Measurements from ENCODE around the gene NHLRC4.

The NHLRC4 gene

GRCh38 chr16:559021-559380, 7.8 kb upstream of the NHLRC4 start:
- H3K36me3 ChIP-seq (ENCODE audit: control insufficient read depth, insufficient read depth, low read length): no peaks in the 10 kb centered on the region
- H3K9me3 ChIP-seq (ENCODE audit: control insufficient read depth, insufficient read depth, low read length): no peaks in the 10 kb centered on the region
- peaks cover 12% of the 10 kb centered on the region for H3K27me3 ChIP-seq (ENCODE audit: control insufficient read depth, insufficient read depth, low read length)
- no peaks in the 10 kb centered on the region for H3K4me1 ChIP-seq (ENCODE audit: control insufficient read depth, insufficient read depth, low read length)
- no peak overlapping the region for H3K4me3 ChIP-seq (ENCODE audit: low read depth, low read length)
- H3K9ac ChIP-seq (ENCODE audit: low read depth, low read length): no peak overlapping the region

- H3K9me3 ChIP-seq (ENCODE audit: control insufficient read depth, insufficient read depth, low read length): no peaks in the 10 kb centered on the region
- H3K4me1 ChIP-seq (ENCODE audit: control insufficient read depth, insufficient read depth, low read length): no peaks in the 10 kb centered on the region
- H3K9ac ChIP-seq (ENCODE audit: low read depth, low read length): no peak overlapping the region
- H3K4me3 ChIP-seq (ENCODE audit: low read depth, low read length): peak overlapping the region; percentile 32
- H3K27me3 ChIP-seq (ENCODE audit: control insufficient read depth, insufficient read depth, low read length): peaks cover 12% of the 10 kb centered on the region
- H3K36me3 ChIP-seq (ENCODE audit: control insufficient read depth, insufficient read depth, low read length): no peaks in the 10 kb centered on the region
Observed at GRCh38 chr16:559411-560203, 7.2 kb upstream of the NHLRC4 start.

- Histone ChIP-seq H3K36me3 (ENCODE audit: control insufficient read depth, insufficient read depth, low read length) (no peaks in the 10 kb centered on the region), H3K4me1 (ENCODE audit: control insufficient read depth, insufficient read depth, low read length) (no peaks in the 10 kb centered on the region), H3K9me3 (ENCODE audit: control insufficient read depth, insufficient read depth, low read length) (no peaks in the 10 kb centered on the region), H3K27me3 (ENCODE audit: control insufficient read depth, insufficient read depth, low read length) (peaks cover 12% of the 10 kb centered on the region), H3K4me3 (ENCODE audit: low read depth, low read length) (peak within 1 kb of the TSS; percentile 32), H3K9ac (ENCODE audit: low read depth, low read length) (no peak within 1 kb of the TSS)
Observed at GRCh38 chr16:560204-560700, 6.6 kb upstream of the NHLRC4 start, which contains the start of gene PRR35. Gene PRR35, plus strand, starts transcription at chr16:560394. Its CDS starts 2,901 bp downstream, at chr16:563295.

GRCh38 chr16:560701-561412, 5.9 kb upstream of the NHLRC4 start:
- peaks cover 12% of the 10 kb centered on the region for H3K27me3 ChIP-seq (ENCODE audit: control insufficient read depth, insufficient read depth, low read length)
- H3K36me3 ChIP-seq (ENCODE audit: control insufficient read depth, insufficient read depth, low read length): no peaks in the 10 kb centered on the region
- no peaks in the 10 kb centered on the region for H3K4me1 ChIP-seq (ENCODE audit: control insufficient read depth, insufficient read depth, low read length)
- no peak overlapping the region for H3K9ac ChIP-seq (ENCODE audit: low read depth, low read length)
- H3K9me3 ChIP-seq (ENCODE audit: control insufficient read depth, insufficient read depth, low read length): no peaks in the 10 kb centered on the region
- H3K4me3 ChIP-seq (ENCODE audit: low read depth, low read length): no peak overlapping the region

GRCh38 chr16:561413-561794, 5.4 kb upstream of the NHLRC4 start:
- Histone ChIP-seq H3K4me3 (ENCODE audit: low read depth, low read length) (no peak overlapping the region), H3K27me3 (ENCODE audit: control insufficient read depth, insufficient read depth, low read length) (peaks cover 12% of the 10 kb centered on the region), H3K4me1 (ENCODE audit: control insufficient read depth, insufficient read depth, low read length) (no peaks in the 10 kb centered on the region), H3K9me3 (ENCODE audit: control insufficient read depth, insufficient read depth, low read length) (no peaks in the 10 kb centered on the region), H3K9ac (ENCODE audit: low read depth, low read length) (no peak overlapping the region), H3K36me3 (ENCODE audit: control insufficient read depth, insufficient read depth, low read length) (no peaks in the 10 kb centered on the region)

GRCh38 chr16:561957-562938, 4.6 kb upstream of the NHLRC4 start:
- H3K27me3 ChIP-seq (ENCODE audit: control insufficient read depth, insufficient read depth, low read length): peaks cover 12% of the 10 kb centered on the region
- H3K36me3 ChIP-seq (ENCODE audit: control insufficient read depth, insufficient read depth, low read length): no peaks in the 10 kb centered on the region
- no peaks in the 10 kb centered on the region for H3K4me1 ChIP-seq (ENCODE audit: control insufficient read depth, insufficient read depth, low read length)
- no peak overlapping the region for H3K4me3 ChIP-seq (ENCODE audit: low read depth, low read length)
- H3K9ac ChIP-seq (ENCODE audit: low read depth, low read length): no peak overlapping the region
- H3K9me3 ChIP-seq (ENCODE audit: control insufficient read depth, insufficient read depth, low read length): no peaks in the 10 kb centered on the region

- no peak overlapping the region for H3K9ac ChIP-seq (ENCODE audit: low read depth, low read length)
- H3K27me3 ChIP-seq (ENCODE audit: control insufficient read depth, insufficient read depth, low read length): peaks cover 12% of the 10 kb centered on the region
- H3K4me1 ChIP-seq (ENCODE audit: control insufficient read depth, insufficient read depth, low read length): no peaks in the 10 kb centered on the region
- H3K9me3 ChIP-seq (ENCODE audit: control insufficient read depth, insufficient read depth, low read length): no peaks in the 10 kb centered on the region
- no peak overlapping the region for H3K4me3 ChIP-seq (ENCODE audit: low read depth, low read length)
- no peaks in the 10 kb centered on the region for H3K36me3 ChIP-seq (ENCODE audit: control insufficient read depth, insufficient read depth, low read length)
Observed at GRCh38 chr16:563072-563644, 3.6 kb upstream of the NHLRC4 start.

GRCh38 chr16:564690-565418, 2.0 kb upstream of the NHLRC4 start:
- Histone ChIP-seq H3K9ac (ENCODE audit: low read depth, low read length) (no peak overlapping the region), H3K36me3 (ENCODE audit: control insufficient read depth, insufficient read depth, low read length) (no peaks in the 10 kb centered on the region), H3K9me3 (ENCODE audit: control insufficient read depth, insufficient read depth, low read length) (no peaks in the 10 kb centered on the region), H3K4me3 (ENCODE audit: low read depth, low read length) (no peak overlapping the region), H3K27me3 (ENCODE audit: control insufficient read depth, insufficient read depth, low read length) (peaks cover 7% of the 10 kb centered on the region), H3K4me1 (ENCODE audit: control insufficient read depth, insufficient read depth, low read length) (no peaks in the 10 kb centered on the region)

GRCh38 chr16:565419-566330, 1.1 kb upstream of the NHLRC4 start:
- Histone ChIP-seq H3K9me3 (ENCODE audit: control insufficient read depth, insufficient read depth, low read length) (no peaks in the 10 kb centered on the region), H3K4me1 (ENCODE audit: control insufficient read depth, insufficient read depth, low read length) (no peaks in the 10 kb centered on the region), H3K36me3 (ENCODE audit: control insufficient read depth, insufficient read depth, low read length) (no peaks in the 10 kb centered on the region), H3K4me3 (ENCODE audit: low read depth, low read length) (no peak overlapping the region), H3K9ac (ENCODE audit: low read depth, low read length) (peak overlapping the region; percentile 12), H3K27me3 (ENCODE audit: control insufficient read depth, insufficient read depth, low read length) (peaks cover 7% of the 10 kb centered on the region)
